C4-2B (cell line): ENCODE results near the gene ARAP1.

ENCODE experiments used
- ZFX ChIP-seq: fragments of 450-650 bp; IDR thresholded peaks from 2 replicates; pipeline ENCODE4 v1.6.1; 2017
- TF ChIP-seq, protein P1 (sequence below): fragments of 450-650 bp; conservative IDR thresholded peaks from 2 replicates; pipeline ENCODE4 v1.5.1; 2017; ENCODE audit warnings: mild to moderate bottlenecking

DNA sequence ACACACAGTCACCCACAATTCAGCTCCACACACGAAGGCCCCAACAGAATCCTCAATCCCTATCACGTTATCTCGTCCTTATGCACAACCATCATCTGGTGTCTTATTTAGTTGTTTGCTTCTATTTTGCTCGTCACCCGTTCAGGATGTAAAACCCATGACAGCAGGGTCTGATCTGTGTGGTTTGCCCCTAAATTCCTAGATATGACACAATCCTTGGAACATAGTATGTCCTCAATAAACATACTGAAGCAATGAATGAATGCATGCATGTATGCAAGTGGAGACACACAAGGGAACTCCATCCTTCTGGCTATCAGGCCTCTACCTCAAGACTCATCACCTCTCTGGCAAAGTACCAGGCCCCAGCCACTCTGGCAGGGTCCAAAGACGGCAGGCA is 21.5 kb upstream of the ARAP1 start:
- no peak for TF ChIP-seq ZFX
- TF ChIP-seq, protein P1, sequence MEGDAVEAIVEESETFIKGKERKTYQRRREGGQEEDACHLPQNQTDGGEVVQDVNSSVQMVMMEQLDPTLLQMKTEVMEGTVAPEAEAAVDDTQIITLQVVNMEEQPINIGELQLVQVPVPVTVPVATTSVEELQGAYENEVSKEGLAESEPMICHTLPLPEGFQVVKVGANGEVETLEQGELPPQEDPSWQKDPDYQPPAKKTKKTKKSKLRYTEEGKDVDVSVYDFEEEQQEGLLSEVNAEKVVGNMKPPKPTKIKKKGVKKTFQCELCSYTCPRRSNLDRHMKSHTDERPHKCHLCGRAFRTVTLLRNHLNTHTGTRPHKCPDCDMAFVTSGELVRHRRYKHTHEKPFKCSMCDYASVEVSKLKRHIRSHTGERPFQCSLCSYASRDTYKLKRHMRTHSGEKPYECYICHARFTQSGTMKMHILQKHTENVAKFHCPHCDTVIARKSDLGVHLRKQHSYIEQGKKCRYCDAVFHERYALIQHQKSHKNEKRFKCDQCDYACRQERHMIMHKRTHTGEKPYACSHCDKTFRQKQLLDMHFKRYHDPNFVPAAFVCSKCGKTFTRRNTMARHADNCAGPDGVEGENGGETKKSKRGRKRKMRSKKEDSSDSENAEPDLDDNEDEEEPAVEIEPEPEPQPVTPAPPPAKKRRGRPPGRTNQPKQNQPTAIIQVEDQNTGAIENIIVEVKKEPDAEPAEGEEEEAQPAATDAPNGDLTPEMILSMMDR, result no peak
